Fibroblast of lung (primary cell): ENCODE results near the gene MUC4.

Experiments
- CTCF ChIP-seq, 2 donors: IDR thresholded peaks in 1 of 2; conservative IDR thresholded peaks in 1 of 2; 1 replicate in 1 of 2; 2 replicates in 1 of 2; pipeline ENCODE4 v1.5.1; 2011 to 2012; ENCODE audit warnings: low read length in 2 of 2, control low read depth in 1 of 2, inconsistent platforms in 1 of 2, low read depth in 1 of 2, mild to moderate bottlenecking in 1 of 2
- EZH2 ChIP-seq: IDR thresholded peaks from 2 replicates; pipeline ENCODE4 v1.5.1; 2012; ENCODE audit warnings: low read length, control low read depth, mild to moderate bottlenecking; ENCODE audit errors: missing control alignments

- TF ChIP-seq CTCF (conservative IDR thresholded peaks at IDR 0.05 in 1 of 2, IDR thresholded peaks at IDR 0.05 in 1 of 2; ENCODE audit: low read depth in 1 of 2, low read length in 2 of 2) (no peak), EZH2 (no peak)
Measured at GRCh38 chr3:195729476-195730251, 82.1 kb downstream of the MUC4 start.
